NAMALWA (cell line): Measurements from ENCODE around the gene FASLG.
"Not testable (repeated sequence)": the region's sequence is repeated elsewhere in the genome, so short reads cannot be mapped to it uniquely, and the experiment has no call there.

Source experiments
- DNase-seq: peaks from one replicate; pipeline ENCODE4 v3.0.0-alpha.2; 2015; ENCODE audit warnings: low spot score

Gene FASLG

GRCh38 chr1:172682812-172683211 lies 23.9 kb downstream of the FASLG start:
- DNase-seq: no peak

- no peak for DNase-seq
These were observed 27.2 kb downstream of the FASLG start for GRCh38 chr1:172686143-172686542.

- not testable (repeated sequence) for DNase-seq
These were observed 29.7 kb downstream of the FASLG start for GRCh38 chr1:172688428-172689085.

GRCh38 chr1:172690925-172691324 lies 32.0 kb downstream of the FASLG start:
- not testable (repeated sequence) for DNase-seq

GRCh38 chr1:172697534-172698002 lies 38.7 kb downstream of the FASLG start:
- DNase-seq: peak; percentile 16

- DNase-seq: no peak
These were observed 39.3 kb downstream of the FASLG start for GRCh38 chr1:172698224-172698623.

- no peak for DNase-seq
These were observed 40.2 kb downstream of the FASLG start for GRCh38 chr1:172699111-172699510.

- no peak for DNase-seq
These were observed 40.9 kb downstream of the FASLG start for GRCh38 chr1:172699695-172700227.

GRCh38 chr1:172700556-172700955 lies 41.7 kb downstream of the FASLG start:
- no peak for DNase-seq

GRCh38 chr1:172704001-172704400 lies 45.1 kb downstream of the FASLG start:
- no peak for DNase-seq

- DNase-seq: no peak
These were observed 45.7 kb downstream of the FASLG start for GRCh38 chr1:172704420-172705210.

- DNase-seq: no peak
These were observed 49.5 kb downstream of the FASLG start for GRCh38 chr1:172708452-172708851.

GRCh38 chr1:172711558-172711957 lies 52.7 kb downstream of the FASLG start:
- no peak for DNase-seq

GRCh38 chr1:172713466-172713865 lies 54.6 kb downstream of the FASLG start:
- no peak for DNase-seq
